Suprapubic skin (tissue), 3 donors: ENCODE measurements around the gene C4orf46.

Experiments used
- POLR2A ChIP-seq, 2 donors: fragments of 450-650 bp; IDR thresholded peaks; one replicate each; pipeline ENCODE4 v1.6.1; 2017; ENCODE audit warnings: antibody characterized with exemption in 2 of 2, mild to moderate bottlenecking in 2 of 2, moderate library complexity in 2 of 2
- TF ChIP-seq, protein P1 (sequence below), 2 donors: fragments of 200-600 bp in 1 of 2; fragments of 450-650 bp in 1 of 2; sonication (generic) in 1 of 2; IDR thresholded peaks; one replicate each; pipeline ENCODE4 v1.5.1; 2016 to 2019; ENCODE audit warnings: antibody characterized with exemption in 2 of 2, mild to moderate bottlenecking in 1 of 2, moderate library complexity in 1 of 2

GRCh38 chr4:158669310-158669709 is 2.4 kb downstream of the C4orf46 start:
- TF ChIP-seq POLR2A (IDR thresholded peaks at IDR 0.05), result no peak
- TF ChIP-seq, protein P1, sequence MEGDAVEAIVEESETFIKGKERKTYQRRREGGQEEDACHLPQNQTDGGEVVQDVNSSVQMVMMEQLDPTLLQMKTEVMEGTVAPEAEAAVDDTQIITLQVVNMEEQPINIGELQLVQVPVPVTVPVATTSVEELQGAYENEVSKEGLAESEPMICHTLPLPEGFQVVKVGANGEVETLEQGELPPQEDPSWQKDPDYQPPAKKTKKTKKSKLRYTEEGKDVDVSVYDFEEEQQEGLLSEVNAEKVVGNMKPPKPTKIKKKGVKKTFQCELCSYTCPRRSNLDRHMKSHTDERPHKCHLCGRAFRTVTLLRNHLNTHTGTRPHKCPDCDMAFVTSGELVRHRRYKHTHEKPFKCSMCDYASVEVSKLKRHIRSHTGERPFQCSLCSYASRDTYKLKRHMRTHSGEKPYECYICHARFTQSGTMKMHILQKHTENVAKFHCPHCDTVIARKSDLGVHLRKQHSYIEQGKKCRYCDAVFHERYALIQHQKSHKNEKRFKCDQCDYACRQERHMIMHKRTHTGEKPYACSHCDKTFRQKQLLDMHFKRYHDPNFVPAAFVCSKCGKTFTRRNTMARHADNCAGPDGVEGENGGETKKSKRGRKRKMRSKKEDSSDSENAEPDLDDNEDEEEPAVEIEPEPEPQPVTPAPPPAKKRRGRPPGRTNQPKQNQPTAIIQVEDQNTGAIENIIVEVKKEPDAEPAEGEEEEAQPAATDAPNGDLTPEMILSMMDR (IDR thresholded peaks at IDR 0.05), result no peak
